Ovary (tissue), 9 donors: Measurements from ENCODE around the gene MTF1. TPM values are rescaled to one million over a fixed set of nuclear protein-coding genes. Genes with fewer than 3 reads are reported as not detected.

Source experiments
- DNase-seq, 5 donors: peaks; one replicate each; pipeline ENCODE4 v3.0.0-alpha.2; 2019 to 2020
- H3K27ac ChIP-seq, 2 donors: fragments of 200-600 bp; one replicate each; pipeline versions ENCODE4 v1.5.1 to v1.8.0; 2019 to 2022
- H3K27me3 ChIP-seq: fragments of 200-600 bp; one replicate; pipeline ENCODE4 v1.8.0; 2022
- H3K36me3 ChIP-seq: fragments of 200-600 bp; sonication (generic); one replicate; pipeline ENCODE4 v1.5.1; 2019
- H3K4me1 ChIP-seq: one replicate; pipeline ENCODE4 v1.8.1; 2013; ENCODE audit warnings: mild to moderate bottlenecking, moderate library complexity; ENCODE audit not compliant: insufficient read depth
- H3K4me3 ChIP-seq: fragments of 200-600 bp; sonication (generic); one replicate; pipeline ENCODE4 v1.5.1; 2017
- H3K9me3 ChIP-seq, 2 donors: fragments of 200-600 bp in 1 of 2; sonication (generic) in 1 of 2; one replicate each; pipeline versions ENCODE4 v1.5.1 to v1.8.1; 2013 to 2019; ENCODE audit warnings: mild to moderate bottlenecking in 1 of 2, moderate library complexity in 1 of 2
- EP300 ChIP-seq: sonication (generic); formaldehyde crosslinking; IDR thresholded peaks from one replicate; pipeline ENCODE4 v1.6.1; 2017; ENCODE audit warnings: antibody characterized with exemption
- POLR2A ChIP-seq: fragments of 450-650 bp; IDR thresholded peaks from one replicate; pipeline ENCODE4 v1.6.1; 2017; ENCODE audit warnings: antibody characterized with exemption, mild to moderate bottlenecking, moderate library complexity
- WGBS, 3 donors: extraction: QIAGEN DNeasy Blood & Tissue Kit in 1 of 3; methylation state at CpG; one replicate each; pipeline versions ENCODE4 v1.1.5 to v1.1.7; 2013 to 2017; 5-methylcytosine and 5-hydroxymethylcytosine counted together
- intact Hi-C, 4 donors: fragments of 100-400 bp; cut with DNase I; formaldehyde crosslinking; loops; one replicate each; pipeline versions ENCODE4 v1.11.0 to v1.15.1; 2022 to 2023
- polyA plus RNA-seq, 2 donors: library from polyadenylated mRNA; stranded (reverse); fragments of 200-250 nt in 1 of 2; fragments of 350-450 nt in 1 of 2; fragmentation: Illumina TruSeq in 1 of 2; extraction: RNeasy Lipid Tissue Mini Kit (QIAGEN cat#74804) in 1 of 2; gene quantifications; one replicate each; pipeline ENCODE4 v1.2.3, GENCODE V29; 2013 to 2014
- total RNA-seq, 7 donors: library from RNA; depleted of rRNA in 2 of 7; stranded (reverse); fragments of >200 nt in 2 of 7; fragmentation: NEBNext Ultra II Directional in 3 of 7; extraction: Animal tissue kit (Norgen Biotek cat#: 25700) in 3 of 7; gene quantifications; one replicate each; pipeline versions ENCODE4 v1.1.0 to v1.2.4, GENCODE V29; 2016 to 2023
- TF ChIP-seq, protein P1 (sequence below), 3 donors: fragments of 450-650 bp in 2 of 3; fragments of 200-600 bp in 1 of 3; IDR thresholded peaks; one replicate each; pipeline versions ENCODE4 v1.5.1 to v1.8.0; 2016 to 2022; ENCODE audit warnings: antibody characterized with exemption in 3 of 3, mild to moderate bottlenecking in 1 of 3
- donor health status: DM: no; HTN: no; CAD: no; lungs with moderate emphysema.
- donor health status: DM: no; HTN: no; CAD: no.
- donor health status: Bipolar disorder and iron deficiency.
- donor health status: DM: yes; HTN: yes; CAD: no.
- donor health status: DM: no; HTN: no; CAD: no.
- donor health status: DM: yes; HTN: yes; CAD: no.

MTF1 gene
- total and polyA plus RNA-seq, 9 donors = 3.4 to 29.1 (median 20.6) TPM

DNA sequence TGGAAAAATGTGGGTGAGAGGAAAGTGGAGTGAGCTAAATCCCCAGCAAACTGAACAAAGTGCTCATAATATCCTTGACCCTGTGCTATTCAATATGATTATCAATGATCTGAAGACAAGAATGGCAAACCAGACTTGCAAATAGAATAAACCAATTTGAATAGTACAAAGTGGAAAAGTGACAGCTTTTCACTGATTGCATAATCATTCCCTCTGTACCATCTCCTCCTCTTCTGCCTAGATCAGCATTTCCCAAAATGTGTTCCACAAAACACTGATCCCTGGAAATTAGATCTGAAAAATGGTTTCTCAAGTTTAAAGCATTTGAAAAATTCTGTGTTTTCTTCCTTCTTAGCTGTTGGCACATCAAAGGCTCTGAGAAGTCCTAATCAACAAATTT lies 8.1 kb downstream of the MTF1 start:
- no peaks in the 10 kb centered on the region for H3K27me3 ChIP-seq
- TF ChIP-seq EP300 (no peak), POLR2A (no peak)
- TF ChIP-seq, protein P1, sequence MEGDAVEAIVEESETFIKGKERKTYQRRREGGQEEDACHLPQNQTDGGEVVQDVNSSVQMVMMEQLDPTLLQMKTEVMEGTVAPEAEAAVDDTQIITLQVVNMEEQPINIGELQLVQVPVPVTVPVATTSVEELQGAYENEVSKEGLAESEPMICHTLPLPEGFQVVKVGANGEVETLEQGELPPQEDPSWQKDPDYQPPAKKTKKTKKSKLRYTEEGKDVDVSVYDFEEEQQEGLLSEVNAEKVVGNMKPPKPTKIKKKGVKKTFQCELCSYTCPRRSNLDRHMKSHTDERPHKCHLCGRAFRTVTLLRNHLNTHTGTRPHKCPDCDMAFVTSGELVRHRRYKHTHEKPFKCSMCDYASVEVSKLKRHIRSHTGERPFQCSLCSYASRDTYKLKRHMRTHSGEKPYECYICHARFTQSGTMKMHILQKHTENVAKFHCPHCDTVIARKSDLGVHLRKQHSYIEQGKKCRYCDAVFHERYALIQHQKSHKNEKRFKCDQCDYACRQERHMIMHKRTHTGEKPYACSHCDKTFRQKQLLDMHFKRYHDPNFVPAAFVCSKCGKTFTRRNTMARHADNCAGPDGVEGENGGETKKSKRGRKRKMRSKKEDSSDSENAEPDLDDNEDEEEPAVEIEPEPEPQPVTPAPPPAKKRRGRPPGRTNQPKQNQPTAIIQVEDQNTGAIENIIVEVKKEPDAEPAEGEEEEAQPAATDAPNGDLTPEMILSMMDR (IDR thresholded peaks at IDR 0.05) = no peak
- no peak overlapping the region for H3K4me3 ChIP-seq
- H3K4me1 ChIP-seq = peaks cover 18% of the 10 kb centered on the region
- H3K27ac ChIP-seq = peak overlapping the region in 1 of 2 donors; percentile 24
- no peaks in the 10 kb centered on the region for H3K9me3 ChIP-seq
- intact Hi-C loops = no loop called here
- DNase-seq = no peak
- H3K36me3 ChIP-seq = no peaks in the 10 kb centered on the region

DNA sequence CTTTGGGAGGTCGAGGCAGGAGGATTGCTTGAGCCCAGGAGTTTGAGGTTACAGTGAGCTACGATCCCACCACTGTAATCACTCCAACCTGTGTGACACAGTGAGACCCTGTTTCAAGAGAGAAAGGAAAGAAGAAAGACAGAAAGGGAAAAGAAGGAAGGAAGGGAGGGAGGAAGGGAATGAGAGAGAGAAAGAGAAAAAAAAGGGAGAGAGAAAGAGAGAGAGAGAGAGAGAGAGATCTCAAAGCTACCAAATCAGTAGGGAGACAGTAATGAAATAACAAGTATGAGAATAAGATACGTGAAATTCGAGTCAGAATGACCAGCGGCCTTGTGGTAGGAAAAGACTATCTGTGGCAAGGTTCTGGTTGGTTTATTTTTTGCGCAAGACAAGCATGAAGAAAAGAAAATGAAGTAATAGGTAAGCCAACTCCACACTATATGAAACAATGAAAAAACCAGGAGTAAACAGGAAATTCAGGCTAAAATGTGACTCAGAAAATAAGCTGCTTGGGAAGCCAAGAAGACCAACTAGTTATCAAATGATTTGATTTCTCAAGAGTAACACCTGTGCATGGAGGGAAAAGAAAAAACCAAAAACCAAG lies 8.9 kb downstream of the MTF1 start:
- intact Hi-C loops = no loop called here
- peaks cover 17% of the 10 kb centered on the region for H3K4me1 ChIP-seq
- no peak for TF ChIP-seq EP300
- TF ChIP-seq, protein P1 (IDR thresholded peaks at IDR 0.05) = no peak
- TF ChIP-seq POLR2A = no peak
- H3K9me3 ChIP-seq = no peaks in the 10 kb centered on the region
- no peaks in the 10 kb centered on the region for H3K36me3 ChIP-seq
- H3K27me3 ChIP-seq = no peaks in the 10 kb centered on the region
- H3K4me3 ChIP-seq = no peak overlapping the region
- H3K27ac ChIP-seq = peak overlapping the region in 1 of 2 donors; percentile 24
- WGBS, 3 donors = 16 to 55% (median 24%) methylated on average over 6 of the region's 6 CpGs
- no peak for DNase-seq

DNA sequence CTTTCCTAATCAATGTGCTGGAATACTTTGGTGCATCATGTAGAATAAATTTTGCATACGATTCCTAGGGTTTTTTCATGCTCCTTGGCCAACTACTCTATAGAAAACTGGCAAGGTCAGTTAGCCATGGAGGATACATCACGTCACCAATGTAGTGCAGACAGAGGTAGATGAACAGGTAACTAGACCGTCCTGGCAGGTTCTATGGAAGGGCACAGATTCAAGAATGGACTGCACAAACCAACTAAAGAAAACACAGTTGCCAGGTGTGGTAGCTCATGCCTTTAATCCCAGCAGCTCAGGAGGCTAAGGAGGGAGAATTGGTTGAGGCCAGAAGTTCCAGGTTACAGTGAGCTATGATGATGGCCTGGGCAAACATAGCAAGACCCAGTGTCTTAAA lies 9.9 kb downstream of the MTF1 start:
- Histone ChIP-seq H3K4me3 (no peak overlapping the region), H3K36me3 (no peaks in the 10 kb centered on the region), H3K27me3 (no peaks in the 10 kb centered on the region), H3K4me1 (peaks cover 17% of the 10 kb centered on the region), H3K27ac (no peak overlapping the region), H3K9me3 (no peaks in the 10 kb centered on the region)
- intact Hi-C loops = no loop called here
- TF ChIP-seq, protein P1 (IDR thresholded peaks at IDR 0.05) = no peak
- TF ChIP-seq EP300 = no peak
- no peak for TF ChIP-seq POLR2A
- DNase-seq = no peak
- 94 to 96% (median 94%) methylated on average over 3 of the region's 3 CpGs for WGBS, 3 donors

DNA sequence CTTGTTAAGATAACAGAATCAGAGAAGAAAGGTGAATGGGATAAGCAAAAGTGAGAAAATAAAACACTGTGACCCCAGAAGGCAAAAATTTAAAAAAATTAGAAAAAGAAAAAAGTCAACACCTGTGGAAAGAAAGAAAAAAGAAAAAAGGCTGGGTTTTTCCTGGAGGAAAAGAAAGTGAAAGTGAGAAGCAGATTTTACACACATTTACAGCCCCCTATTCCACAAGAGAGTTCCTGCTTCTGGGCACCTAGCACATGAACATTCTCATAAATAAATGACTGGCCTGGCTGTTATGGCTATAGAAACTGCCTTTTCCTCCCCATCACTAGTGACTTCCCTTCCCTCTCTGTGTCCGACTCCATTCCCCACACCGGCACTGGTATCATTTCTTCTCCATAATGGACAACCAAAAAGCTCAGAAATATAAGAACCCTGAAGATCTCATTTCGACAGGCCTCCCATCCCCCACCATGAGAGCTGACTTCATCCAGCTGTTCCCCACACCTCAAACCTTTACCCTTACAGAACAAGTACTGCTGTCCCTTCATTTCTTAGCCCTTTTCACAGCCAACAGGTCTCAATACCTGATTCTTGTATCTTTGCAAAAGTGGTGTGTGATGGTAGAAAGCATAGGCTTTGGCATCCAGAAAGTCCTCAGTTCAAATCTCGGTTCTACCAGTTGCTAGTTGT lies 12.6 kb downstream of the MTF1 start:
- DNase-seq = no peak
- no peak overlapping the region for H3K27ac ChIP-seq
- H3K4me1 ChIP-seq = peaks cover 17% of the 10 kb centered on the region
- intact Hi-C loops = no loop called here
- no peaks in the 10 kb centered on the region for H3K36me3 ChIP-seq
- TF ChIP-seq, protein P1 (IDR thresholded peaks at IDR 0.05) = no peak
- no peak for TF ChIP-seq EP300
- TF ChIP-seq POLR2A = no peak
- no peak overlapping the region for H3K4me3 ChIP-seq
- 80 to 87% (median 84%) methylated on average over 4 of the region's 4 CpGs for WGBS, 3 donors
- H3K9me3 ChIP-seq = no peaks in the 10 kb centered on the region
- no peaks in the 10 kb centered on the region for H3K27me3 ChIP-seq
